ENCODE measurements around the gene RRM1. TPM values are rescaled to one million over a fixed set of nuclear protein-coding genes. Genes with fewer than 3 reads are reported as not detected.

Gene RRM1
- total RNA-seq, 1 experiment from 2014 or later = 88.8 TPM

DNA sequence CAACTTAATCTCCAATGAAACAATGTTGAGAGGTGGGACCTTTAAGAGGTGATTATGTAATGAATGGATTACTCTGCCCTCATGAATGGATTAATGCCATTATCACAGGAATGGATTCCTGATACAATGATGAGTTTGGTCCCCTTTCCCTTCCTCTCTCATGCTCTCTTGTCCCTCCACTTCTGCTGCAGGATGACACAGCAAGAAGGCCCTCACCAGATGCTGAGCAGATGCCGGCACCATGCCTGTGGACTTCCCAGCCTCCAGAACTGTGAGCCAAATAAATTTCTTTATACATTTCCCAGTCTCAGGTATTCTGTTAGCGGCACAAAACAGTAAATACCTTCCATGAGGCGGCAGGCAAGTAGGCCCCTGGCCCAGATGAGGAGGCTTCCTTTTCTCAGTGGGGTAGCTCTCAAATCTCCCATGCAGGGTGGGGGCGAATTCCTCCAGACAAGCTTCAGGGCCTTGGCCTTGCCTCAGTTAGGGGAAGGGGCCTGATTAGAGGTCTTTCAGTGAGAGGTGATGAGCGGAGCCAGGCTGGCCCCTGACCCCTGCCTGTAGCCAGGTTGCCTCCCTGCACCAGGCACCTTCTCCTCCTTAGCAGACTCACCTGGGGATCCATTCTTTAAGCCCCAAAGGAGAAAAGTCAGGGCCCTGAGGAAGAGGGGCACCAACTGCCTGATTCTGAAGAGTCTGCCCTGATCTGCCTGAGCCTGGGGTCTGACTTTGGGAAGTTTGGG is 86.0 kb downstream of the RRM1 start (continued):
- TF ChIP-seq, protein P1, sequence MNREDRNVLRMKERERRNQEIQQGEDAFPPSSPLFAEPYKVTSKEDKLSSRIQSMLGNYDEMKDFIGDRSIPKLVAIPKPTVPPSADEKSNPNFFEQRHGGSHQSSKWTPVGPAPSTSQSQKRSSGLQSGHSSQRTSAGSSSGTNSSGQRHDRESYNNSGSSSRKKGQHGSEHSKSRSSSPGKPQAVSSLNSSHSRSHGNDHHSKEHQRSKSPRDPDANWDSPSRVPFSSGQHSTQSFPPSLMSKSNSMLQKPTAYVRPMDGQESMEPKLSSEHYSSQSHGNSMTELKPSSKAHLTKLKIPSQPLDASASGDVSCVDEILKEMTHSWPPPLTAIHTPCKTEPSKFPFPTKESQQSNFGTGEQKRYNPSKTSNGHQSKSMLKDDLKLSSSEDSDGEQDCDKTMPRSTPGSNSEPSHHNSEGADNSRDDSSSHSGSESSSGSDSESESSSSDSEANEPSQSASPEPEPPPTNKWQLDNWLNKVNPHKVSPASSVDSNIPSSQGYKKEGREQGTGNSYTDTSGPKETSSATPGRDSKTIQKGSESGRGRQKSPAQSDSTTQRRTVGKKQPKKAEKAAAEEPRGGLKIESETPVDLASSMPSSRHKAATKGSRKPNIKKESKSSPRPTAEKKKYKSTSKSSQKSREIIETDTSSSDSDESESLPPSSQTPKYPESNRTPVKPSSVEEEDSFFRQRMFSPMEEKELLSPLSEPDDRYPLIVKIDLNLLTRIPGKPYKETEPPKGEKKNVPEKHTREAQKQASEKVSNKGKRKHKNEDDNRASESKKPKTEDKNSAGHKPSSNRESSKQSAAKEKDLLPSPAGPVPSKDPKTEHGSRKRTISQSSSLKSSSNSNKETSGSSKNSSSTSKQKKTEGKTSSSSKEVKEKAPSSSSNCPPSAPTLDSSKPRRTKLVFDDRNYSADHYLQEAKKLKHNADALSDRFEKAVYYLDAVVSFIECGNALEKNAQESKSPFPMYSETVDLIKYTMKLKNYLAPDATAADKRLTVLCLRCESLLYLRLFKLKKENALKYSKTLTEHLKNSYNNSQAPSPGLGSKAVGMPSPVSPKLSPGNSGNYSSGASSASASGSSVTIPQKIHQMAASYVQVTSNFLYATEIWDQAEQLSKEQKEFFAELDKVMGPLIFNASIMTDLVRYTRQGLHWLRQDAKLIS (CRISPR knock-in tag; IDR thresholded peaks at IDR 0.05; ENCODE audit: borderline replicate concordance) = no peak
- TF ChIP-seq ZNF396 (CRISPR knock-in tag; IDR thresholded peaks at IDR 0.05; ENCODE audit: borderline replicate concordance) (no peak), FOXK1 (CRISPR knock-in tag; IDR thresholded peaks at IDR 0.05) (no peak), ZNF219 (CRISPR knock-in tag; IDR thresholded peaks at IDR 0.05; ENCODE audit: borderline replicate concordance) (no peak)
- TF ChIP-seq, protein P2, sequence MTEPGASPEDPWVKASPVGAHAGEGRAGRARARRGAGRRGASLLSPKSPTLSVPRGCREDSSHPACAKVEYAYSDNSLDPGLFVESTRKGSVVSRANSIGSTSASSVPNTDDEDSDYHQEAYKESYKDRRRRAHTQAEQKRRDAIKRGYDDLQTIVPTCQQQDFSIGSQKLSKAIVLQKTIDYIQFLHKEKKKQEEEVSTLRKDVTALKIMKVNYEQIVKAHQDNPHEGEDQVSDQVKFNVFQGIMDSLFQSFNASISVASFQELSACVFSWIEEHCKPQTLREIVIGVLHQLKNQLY (CRISPR knock-in tag; IDR thresholded peaks at IDR 0.05) = no peak
- TF ChIP-seq, protein P3, sequence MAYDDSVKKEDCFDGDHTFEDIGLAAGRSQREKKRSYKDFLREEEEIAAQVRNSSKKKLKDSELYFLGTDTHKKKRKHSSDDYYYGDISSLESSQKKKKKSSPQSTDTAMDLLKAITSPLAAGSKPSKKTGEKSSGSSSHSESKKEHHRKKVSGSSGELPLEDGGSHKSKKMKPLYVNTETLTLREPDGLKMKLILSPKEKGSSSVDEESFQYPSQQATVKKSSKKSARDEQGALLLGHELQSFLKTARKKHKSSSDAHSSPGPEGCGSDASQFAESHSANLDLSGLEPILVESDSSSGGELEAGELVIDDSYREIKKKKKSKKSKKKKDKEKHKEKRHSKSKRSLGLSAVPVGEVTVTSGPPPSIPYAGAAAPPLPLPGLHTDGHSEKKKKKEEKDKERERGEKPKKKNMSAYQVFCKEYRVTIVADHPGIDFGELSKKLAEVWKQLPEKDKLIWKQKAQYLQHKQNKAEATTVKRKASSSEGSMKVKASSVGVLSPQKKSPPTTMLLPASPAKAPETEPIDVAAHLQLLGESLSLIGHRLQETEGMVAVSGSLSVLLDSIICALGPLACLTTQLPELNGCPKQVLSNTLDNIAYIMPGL (CRISPR knock-in tag; IDR thresholded peaks at IDR 0.05) = no peak
- TF ChIP-seq, protein P4, sequence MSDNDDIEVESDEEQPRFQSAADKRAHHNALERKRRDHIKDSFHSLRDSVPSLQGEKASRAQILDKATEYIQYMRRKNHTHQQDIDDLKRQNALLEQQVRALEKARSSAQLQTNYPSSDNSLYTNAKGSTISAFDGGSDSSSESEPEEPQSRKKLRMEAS (CRISPR knock-in tag; IDR thresholded peaks at IDR 0.05) = no peak
- TF ChIP-seq, protein P5, sequence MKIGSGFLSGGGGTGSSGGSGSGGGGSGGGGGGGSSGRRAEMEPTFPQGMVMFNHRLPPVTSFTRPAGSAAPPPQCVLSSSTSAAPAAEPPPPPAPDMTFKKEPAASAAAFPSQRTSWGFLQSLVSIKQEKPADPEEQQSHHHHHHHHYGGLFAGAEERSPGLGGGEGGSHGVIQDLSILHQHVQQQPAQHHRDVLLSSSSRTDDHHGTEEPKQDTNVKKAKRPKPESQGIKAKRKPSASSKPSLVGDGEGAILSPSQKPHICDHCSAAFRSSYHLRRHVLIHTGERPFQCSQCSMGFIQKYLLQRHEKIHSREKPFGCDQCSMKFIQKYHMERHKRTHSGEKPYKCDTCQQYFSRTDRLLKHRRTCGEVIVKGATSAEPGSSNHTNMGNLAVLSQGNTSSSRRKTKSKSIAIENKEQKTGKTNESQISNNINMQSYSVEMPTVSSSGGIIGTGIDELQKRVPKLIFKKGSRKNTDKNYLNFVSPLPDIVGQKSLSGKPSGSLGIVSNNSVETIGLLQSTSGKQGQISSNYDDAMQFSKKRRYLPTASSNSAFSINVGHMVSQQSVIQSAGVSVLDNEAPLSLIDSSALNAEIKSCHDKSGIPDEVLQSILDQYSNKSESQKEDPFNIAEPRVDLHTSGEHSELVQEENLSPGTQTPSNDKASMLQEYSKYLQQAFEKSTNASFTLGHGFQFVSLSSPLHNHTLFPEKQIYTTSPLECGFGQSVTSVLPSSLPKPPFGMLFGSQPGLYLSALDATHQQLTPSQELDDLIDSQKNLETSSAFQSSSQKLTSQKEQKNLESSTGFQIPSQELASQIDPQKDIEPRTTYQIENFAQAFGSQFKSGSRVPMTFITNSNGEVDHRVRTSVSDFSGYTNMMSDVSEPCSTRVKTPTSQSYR (CRISPR knock-in tag; IDR thresholded peaks at IDR 0.05) = no peak

DNA sequence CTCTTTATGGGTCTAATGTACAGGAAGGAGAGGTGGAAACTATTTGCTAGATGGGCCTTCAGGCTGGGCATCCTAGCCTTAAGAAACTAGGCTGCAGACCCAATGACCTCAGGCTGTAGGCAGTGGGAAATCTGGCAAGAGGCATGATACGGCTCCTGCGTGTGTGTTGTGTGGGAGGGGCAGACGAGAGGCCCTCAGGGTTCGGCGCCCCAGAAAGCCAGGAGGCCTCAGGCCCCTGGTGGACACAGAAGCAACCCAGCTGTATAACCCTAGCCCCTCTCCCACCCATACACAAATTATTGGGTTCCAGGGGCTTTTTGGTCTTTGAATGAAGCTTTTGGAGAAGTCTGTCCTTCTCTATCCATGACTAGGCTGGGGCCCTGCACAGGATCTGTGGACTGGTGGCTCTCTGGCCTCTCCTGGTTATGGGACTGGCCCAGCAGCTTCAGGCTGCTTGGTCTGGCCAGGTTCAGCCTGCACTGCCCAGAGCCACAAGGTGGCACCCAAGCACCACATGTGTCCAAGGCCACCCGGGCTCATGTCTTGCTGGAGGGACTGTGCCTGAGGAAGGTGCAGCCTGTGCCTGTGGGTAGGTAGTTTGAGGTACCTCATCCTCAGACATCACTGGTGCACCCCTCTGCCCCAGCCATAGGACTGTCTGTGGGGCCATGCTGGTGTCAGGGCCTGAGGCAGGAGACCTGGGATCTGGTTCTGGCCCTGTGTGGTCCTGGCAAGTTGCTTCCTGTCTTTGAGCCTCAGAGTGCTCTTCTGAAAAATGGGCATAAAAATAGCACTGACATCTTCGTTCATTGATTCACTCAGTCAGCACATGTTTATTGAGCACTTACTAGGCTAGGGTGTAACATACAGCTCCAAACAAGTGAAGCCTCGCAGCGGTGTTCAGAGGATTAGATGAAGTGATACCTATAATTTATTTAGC is 87.5 kb downstream of the RRM1 start:
- ChIA-PET POLR2A (no interaction called here), CTCF (interaction anchor here (0.6 to 2.9 kb wide), 11 partner anchors 14 to 455 kb away, joined by 3 to 19 read pairs (median 4); partner anchors contain the start of genes OR51D1 and TRIM21)
- H3K4me1 Mint-ChIP-seq = no peaks in the 10 kb centered on the region
- no peak overlapping the region for H3K4me3 Mint-ChIP-seq
- H3K27ac Mint-ChIP-seq = no peak overlapping the region
- DNase-seq (ENCODE audit: low spot score) (peak; percentile 71), ATAC-seq (peak; percentile 89)
- TF ChIP-seq, protein P6, sequence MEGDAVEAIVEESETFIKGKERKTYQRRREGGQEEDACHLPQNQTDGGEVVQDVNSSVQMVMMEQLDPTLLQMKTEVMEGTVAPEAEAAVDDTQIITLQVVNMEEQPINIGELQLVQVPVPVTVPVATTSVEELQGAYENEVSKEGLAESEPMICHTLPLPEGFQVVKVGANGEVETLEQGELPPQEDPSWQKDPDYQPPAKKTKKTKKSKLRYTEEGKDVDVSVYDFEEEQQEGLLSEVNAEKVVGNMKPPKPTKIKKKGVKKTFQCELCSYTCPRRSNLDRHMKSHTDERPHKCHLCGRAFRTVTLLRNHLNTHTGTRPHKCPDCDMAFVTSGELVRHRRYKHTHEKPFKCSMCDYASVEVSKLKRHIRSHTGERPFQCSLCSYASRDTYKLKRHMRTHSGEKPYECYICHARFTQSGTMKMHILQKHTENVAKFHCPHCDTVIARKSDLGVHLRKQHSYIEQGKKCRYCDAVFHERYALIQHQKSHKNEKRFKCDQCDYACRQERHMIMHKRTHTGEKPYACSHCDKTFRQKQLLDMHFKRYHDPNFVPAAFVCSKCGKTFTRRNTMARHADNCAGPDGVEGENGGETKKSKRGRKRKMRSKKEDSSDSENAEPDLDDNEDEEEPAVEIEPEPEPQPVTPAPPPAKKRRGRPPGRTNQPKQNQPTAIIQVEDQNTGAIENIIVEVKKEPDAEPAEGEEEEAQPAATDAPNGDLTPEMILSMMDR (IDR thresholded peaks at IDR 0.05) = peak; percentile 37; the same call in 1 of the 2 replicates
- no peak for TF ChIP-seq SMAD3 (CRISPR knock-in tag; IDR thresholded peaks at IDR 0.05; ENCODE audit: borderline replicate concordance)
- no peak for TF ChIP-seq ZNF416 (CRISPR knock-in tag; IDR thresholded peaks at IDR 0.05)
- peak; percentile 47; the same call in 1 of the 2 replicates for TF ChIP-seq ZNF121 (CRISPR knock-in tag; IDR thresholded peaks at IDR 0.05)
- 0 out of 2 replicates have a peak, but pooled peaks have one; percentile 45 for TF ChIP-seq GTF2I (CRISPR knock-in tag; conservative IDR thresholded peaks at IDR 0.05)
- H3K36me3 Mint-ChIP-seq = no peaks in the 10 kb centered on the region
- H3K27me3 Mint-ChIP-seq (ENCODE audit: low read depth) = no peaks in the 10 kb centered on the region; the same call in 1 of the 2 replicates
- H3K9me3 Mint-ChIP-seq = no peaks in the 10 kb centered on the region

Data from WTC11 (cell line).